ENCODE data around the gene MIF. TPM values are rescaled to one million over a fixed set of nuclear protein-coding genes. Genes with fewer than 3 reads are reported as not detected.
"Not testable (repeated sequence)": the region's sequence is repeated elsewhere in the genome, so short reads cannot be mapped to it uniquely, and the experiment has no call there.

Gene MIF
- total RNA-seq, 3 donors from 2014 or later, result 142 to 414 (median 209) TPM

DNA sequence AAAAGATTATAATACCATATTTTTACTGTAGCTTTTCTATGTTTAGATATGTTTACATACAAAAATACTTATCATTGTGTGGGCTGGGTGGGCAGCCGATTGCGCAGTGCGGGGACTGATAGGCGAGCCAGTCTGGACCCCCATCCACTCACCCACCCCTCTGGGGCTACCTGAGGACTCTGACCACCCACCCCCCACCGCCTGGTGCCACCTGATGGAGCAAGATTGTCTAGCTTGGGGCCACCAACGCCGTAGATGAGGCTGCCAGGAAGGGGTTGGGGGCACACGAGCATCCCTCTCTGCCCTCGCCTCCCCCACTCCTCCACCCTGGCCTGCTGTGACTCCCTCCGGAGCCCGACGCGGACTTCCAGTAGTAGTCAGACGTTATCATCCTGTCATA is 32.4 kb downstream of the MIF start:
- H3K4me1 ChIP-seq (ENCODE audit: low read depth), result no peaks in the 10 kb centered on the region
- DNase-seq (no peak), ATAC-seq (no peak)
- no peak overlapping the region for H3K4me3 ChIP-seq
- intact Hi-C loops (cut with DNase I, micrococcal nuclease), result loop anchor here in 1 of 2 donors (5.0 kb wide), 1 partner anchor 46 kb away; the partner anchor contains the start of gene DDT
- H3K9me3 ChIP-seq, result peaks cover 16% of the 10 kb centered on the region
- peaks cover 5% of the 10 kb centered on the region for H3K36me3 ChIP-seq (ENCODE audit: low read depth)
- TF ChIP-seq, protein P1, sequence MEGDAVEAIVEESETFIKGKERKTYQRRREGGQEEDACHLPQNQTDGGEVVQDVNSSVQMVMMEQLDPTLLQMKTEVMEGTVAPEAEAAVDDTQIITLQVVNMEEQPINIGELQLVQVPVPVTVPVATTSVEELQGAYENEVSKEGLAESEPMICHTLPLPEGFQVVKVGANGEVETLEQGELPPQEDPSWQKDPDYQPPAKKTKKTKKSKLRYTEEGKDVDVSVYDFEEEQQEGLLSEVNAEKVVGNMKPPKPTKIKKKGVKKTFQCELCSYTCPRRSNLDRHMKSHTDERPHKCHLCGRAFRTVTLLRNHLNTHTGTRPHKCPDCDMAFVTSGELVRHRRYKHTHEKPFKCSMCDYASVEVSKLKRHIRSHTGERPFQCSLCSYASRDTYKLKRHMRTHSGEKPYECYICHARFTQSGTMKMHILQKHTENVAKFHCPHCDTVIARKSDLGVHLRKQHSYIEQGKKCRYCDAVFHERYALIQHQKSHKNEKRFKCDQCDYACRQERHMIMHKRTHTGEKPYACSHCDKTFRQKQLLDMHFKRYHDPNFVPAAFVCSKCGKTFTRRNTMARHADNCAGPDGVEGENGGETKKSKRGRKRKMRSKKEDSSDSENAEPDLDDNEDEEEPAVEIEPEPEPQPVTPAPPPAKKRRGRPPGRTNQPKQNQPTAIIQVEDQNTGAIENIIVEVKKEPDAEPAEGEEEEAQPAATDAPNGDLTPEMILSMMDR (IDR thresholded peaks at IDR 0.05), result no peak

DNA sequence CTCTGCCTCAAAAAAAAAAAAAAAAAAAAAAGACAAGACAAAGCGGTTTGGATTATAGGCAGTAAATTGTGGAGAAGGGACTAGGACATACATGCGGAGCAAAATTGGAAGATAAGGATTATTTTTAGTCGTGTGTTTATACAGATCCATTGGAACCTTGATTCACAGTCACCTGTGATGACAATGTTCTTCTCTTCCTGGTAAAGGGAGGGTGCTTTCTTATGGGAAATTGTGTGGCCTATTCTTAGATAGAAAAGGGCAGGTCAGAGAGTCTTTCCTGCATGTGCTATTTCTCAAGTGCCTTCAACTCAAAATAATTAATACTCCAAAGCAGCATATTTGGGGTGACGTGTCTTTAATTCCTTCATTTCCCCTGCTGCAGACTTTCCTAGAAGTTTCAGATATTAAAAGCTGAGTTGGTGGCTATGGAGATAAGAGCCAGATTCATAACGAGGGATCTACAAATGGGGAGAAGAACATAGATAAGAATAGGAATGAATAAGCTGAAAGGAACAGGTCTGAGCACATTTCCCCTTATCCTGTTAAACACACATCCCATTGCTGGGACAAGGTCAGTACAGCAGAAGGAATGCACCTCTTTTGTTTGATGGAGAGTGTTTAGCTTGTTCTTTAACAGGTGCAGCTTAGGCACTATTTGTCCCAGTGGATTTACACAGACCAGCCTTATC is 44.3 kb downstream of the MIF start:
- Histone ChIP-seq H3K36me3 (ENCODE audit: low read depth) (no peaks in the 10 kb centered on the region), H3K4me1 (ENCODE audit: low read depth) (no peaks in the 10 kb centered on the region)
- intact Hi-C loops (cut with DNase I, micrococcal nuclease), result no loop called here

DNA sequence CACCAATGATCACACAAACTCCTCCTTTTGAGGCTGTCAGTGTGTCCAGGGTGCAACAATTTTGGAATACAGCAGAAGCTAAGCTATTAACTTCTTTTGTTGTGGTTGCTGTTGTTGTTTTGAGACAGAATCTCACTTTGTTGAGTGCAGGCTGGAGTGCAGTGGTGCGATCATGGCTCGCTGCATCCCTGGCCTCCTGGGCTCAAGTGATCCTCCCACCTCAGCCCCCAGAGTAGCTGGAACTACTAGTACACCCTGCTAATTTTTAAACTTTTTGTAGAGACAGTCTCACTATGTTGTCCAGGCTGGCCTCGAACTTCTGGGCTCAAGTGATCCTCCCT is 44.8 kb downstream of the MIF start:
- intact Hi-C loops (cut with DNase I, micrococcal nuclease), result no loop called here
- TF ChIP-seq, protein P1 (IDR thresholded peaks at IDR 0.05), result no peak
- Histone ChIP-seq H3K4me3 (no peak overlapping the region), H3K4me1 (ENCODE audit: low read depth) (no peaks in the 10 kb centered on the region), H3K36me3 (ENCODE audit: low read depth) (no peaks in the 10 kb centered on the region), H3K9me3 (no peaks in the 10 kb centered on the region)
- no peak for DNase-seq
- ATAC-seq, result no peak

More for the DNA sequence above, 44.3 kb downstream of the MIF start:
- DNase-seq (no peak), ATAC-seq (no peak)
- Histone ChIP-seq H3K9me3 (no peaks in the 10 kb centered on the region), H3K4me3 (no peak overlapping the region)
- TF ChIP-seq, protein P1 (IDR thresholded peaks at IDR 0.05), result no peak

DNA sequence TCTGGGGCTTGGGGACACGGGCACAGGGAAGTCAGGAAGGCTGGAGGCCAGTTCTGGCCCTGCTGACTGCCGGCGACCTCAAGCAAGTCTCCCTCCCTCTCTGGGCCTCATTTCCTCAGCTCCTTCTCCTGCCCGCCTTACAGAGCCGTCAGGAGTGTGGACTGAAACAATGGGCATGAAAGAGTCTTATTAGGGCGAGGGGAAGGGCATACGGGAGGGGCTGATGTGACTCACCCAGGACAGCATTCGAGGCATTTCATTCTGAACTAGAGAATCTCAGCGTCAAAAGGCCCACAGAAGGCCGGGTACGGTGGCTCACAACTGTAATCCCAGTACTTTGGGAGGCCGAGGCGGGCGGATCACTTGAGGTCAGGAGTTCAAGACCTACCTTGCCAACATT is 46.0 kb downstream of the MIF start:
- H3K4me3 ChIP-seq; H3K4me1 ChIP-seq (ENCODE audit: low read depth); DNase-seq; H3K36me3 ChIP-seq (ENCODE audit: low read depth); ATAC-seq; H3K9me3 ChIP-seq; intact Hi-C loops (cut with DNase I, micrococcal nuclease): not testable (repeated sequence)

Other genes with a start within 250 kb of the MIF start
- gene RGL4, start 203.4 kb upstream of the MIF start, total RNA-seq, result under 1 TPM in 2 of 3 donors, not detected in 1; 0.29 to 0.34 TPM
- 1 to 10 TPM; 3.4 to 7.5 (median 3.7) TPM for gene ZNF70, start 143.3 kb upstream of the MIF start, total RNA-seq
- gene VPREB3, start 140.0 kb upstream of the MIF start, total RNA-seq, result 1 to 10 TPM in 2 of 3 donors, under 1 TPM in 1; 0.79 to 1.8 (median 1.2) TPM
- gene C22orf15, start 131.4 kb upstream of the MIF start, total RNA-seq, result under 1 TPM in 1 of 3 donors, not detected in 2; 0.44 TPM
- 100 to 1,000 TPM; 279 to 464 (median 462) TPM for gene CHCHD10, start 126.4 kb upstream of the MIF start, total RNA-seq
- 1 to 10 TPM; 2.0 to 6.3 (median 4.0) TPM for gene MMP11, start 121.5 kb upstream of the MIF start, total RNA-seq
- gene SMARCB1, start 107.4 kb upstream of the MIF start, total RNA-seq, result 10 to 100 TPM; 60.1 to 85.1 (median 69.3) TPM
- gene DERL3, start 55.4 kb upstream of the MIF start, total RNA-seq, result 10 to 100 TPM in 1 of 3 donors, 1 to 10 TPM in 2; 4.4 to 18.8 (median 7.9) TPM
- 10 to 100 TPM; 11.5 to 14.7 (median 12.5) TPM for gene SLC2A11, start 36.5 kb upstream of the MIF start, total RNA-seq
- gene GSTT2B, start 66.8 kb downstream of the MIF start, total RNA-seq, result 1 to 10 TPM; 1.1 to 4.5 (median 2.0) TPM
- gene DDTL, start 72.5 kb downstream of the MIF start, total RNA-seq, result 1 to 10 TPM in 2 of 3 donors, not detected in 1; 3.8 to 4.0 TPM
- 100 to 1,000 TPM; 151 to 232 (median 190) TPM for gene DDT, start 80.1 kb downstream of the MIF start, total RNA-seq
- not detected for gene GSTT2, start 85.8 kb downstream of the MIF start, total RNA-seq
- gene GSTT4, start 111.1 kb downstream of the MIF start, total RNA-seq, result not detected
- gene CABIN1, start 116.9 kb downstream of the MIF start, total RNA-seq, result 10 to 100 TPM; 66.8 to 87.4 (median 79.2) TPM

Measured in mucosa of descending colon (tissue), 3 donors.